Adrenal gland (tissue), 5 donors: Measurements from ENCODE around the gene NUDT21.

Experiments used
- CTCF ChIP-seq, 6 experiments: fragments of 450-650 bp in 4 of 6; fragments of 200-600 bp in 2 of 6; sonication (generic) in 1 of 6; IDR thresholded peaks; 1 replicate in 5 of 6; 2 replicates in 1 of 6; pipeline versions ENCODE4 v1.5.1 to v1.8.0; 2016 to 2021; ENCODE audit warnings: antibody characterized with exemption in 6 of 6, mild to moderate bottlenecking in 2 of 6, moderate library complexity in 1 of 6
- POLR2A ChIP-seq, 2 donors: fragments of 450-650 bp; IDR thresholded peaks; one replicate each; pipeline ENCODE4 v1.6.1; 2017; ENCODE audit warnings: antibody characterized with exemption in 2 of 2, mild to moderate bottlenecking in 2 of 2, moderate library complexity in 1 of 2
- donor health status: DM: no; HTN: no; CAD: no.

GRCh38 chr16:56419740-56420548 lies 31.2 kb downstream of the NUDT21 start:
- TF ChIP-seq CTCF (IDR thresholded peaks at IDR 0.05), result no peak
- no peak for TF ChIP-seq POLR2A (IDR thresholded peaks at IDR 0.05)
